Psoas muscle (tissue), 8 donors: ENCODE measurements around the gene USE1. TPM values are rescaled to one million over a fixed set of nuclear protein-coding genes. Genes with fewer than 3 reads are reported as not detected.

ENCODE experiments used
- ATAC-seq, 4 donors: fragments of 200-7000 bp; cut with Tn5 transposase; one replicate each; pipeline ENCODE4 v1.9.1; 2020; ENCODE audit warnings: moderate library complexity in 3 of 4, mild to moderate bottlenecking in 2 of 4
- DNase-seq, 2 donors: peaks; one replicate each; pipeline ENCODE4 v3.0.0-alpha.2; 2020
- H3K27ac ChIP-seq: fragments of 200-600 bp; one replicate; pipeline ENCODE4 v1.8.0; 2022
- H3K27me3 ChIP-seq, 3 donors: fragments of 200-600 bp in 1 of 3; one replicate each; pipeline versions ENCODE4 v1.6.1 to v1.8.0; 2013 to 2022; ENCODE audit warnings: low read length in 2 of 3, mild to moderate bottlenecking in 2 of 3, moderate library complexity in 1 of 3; ENCODE audit not compliant: insufficient read depth in 3 of 3
- H3K36me3 ChIP-seq, 2 donors: fragments of 200-600 bp in 1 of 2; one replicate each; pipeline versions ENCODE4 v1.6.1 to v1.8.0; 2013 to 2022; ENCODE audit warnings: low read depth in 1 of 2, mild to moderate bottlenecking in 1 of 2, moderate library complexity in 1 of 2; ENCODE audit not compliant: insufficient read depth in 1 of 2
- H3K4me1 ChIP-seq: fragments of 200-600 bp; one replicate; pipeline ENCODE4 v1.8.0; 2022
- H3K4me3 ChIP-seq: fragments of 200-600 bp; one replicate; pipeline ENCODE4 v1.8.0; 2022; ENCODE audit warnings: mild to moderate bottlenecking
- H3K9me3 ChIP-seq: fragments of 200-600 bp; one replicate; pipeline ENCODE4 v1.8.0; 2022
- CTCF ChIP-seq: fragments of 200-600 bp; IDR thresholded peaks from one replicate; pipeline ENCODE4 v1.8.0; 2022; ENCODE audit warnings: antibody characterized with exemption
- WGBS, 3 donors: extraction: QIAGEN DNeasy Blood & Tissue Kit; methylation state at CpG; one replicate each; pipeline versions ENCODE4 v1.1.6 to v1.1.7; 2013; 5-methylcytosine and 5-hydroxymethylcytosine counted together
- intact Hi-C, 2 donors: fragments of 100-400 bp; cut with DNase I; formaldehyde crosslinking; loops; one replicate each; pipeline versions ENCODE4 v1.11.0 to v1.14.2; 2022
- polyA plus RNA-seq, 3 donors: library from polyadenylated mRNA; stranded (reverse); fragments of 200-250 nt; gene quantifications; one replicate each; pipeline ENCODE4 v1.2.3, GENCODE V29; 2013
- total RNA-seq, 4 donors: library from RNA; stranded (reverse); fragmentation: NEBNext Ultra II Directional in 2 of 4; extraction: Animal tissue kit (Norgen Biotek cat#: 25700) in 2 of 4; gene quantifications; one replicate each; pipeline versions ENCODE4 v1.2.1 to v1.2.4, GENCODE V29; 2021 to 2023
- donor health status: healthy with polysubstance abuse.
- donor health status: DM: no; HTN: no; CAD: no; lungs with moderate emphysema.
- donor health status: Bipolar disorder and iron deficiency.
- donor health status: healthy.
- donor health status: DM: yes; HTN: yes; CAD: no.
- donor health status: DM: no; HTN: no; CAD: no.
- donor health status: DM: no; HTN: no; CAD: no.
- donor health status: DM: yes; HTN: yes; CAD: no.

The USE1 gene
- total and polyA plus RNA-seq, 7 donors = 25.5 to 83.0 (median 41.2) TPM

GRCh38 chr19:17200408-17201079 lies 14.6 kb upstream of the USE1 start:
- intact Hi-C loops = loop anchor here (5.0 to 10.0 kb wide), 2 partner anchors 56 to 82 kb away; partner anchors contain the start of gene ANKLE1 (in 1 of the 2)
- ATAC-seq (no peak), DNase-seq (no peak)
- no peaks in the 10 kb centered on the region for H3K27me3 ChIP-seq
- H3K27ac ChIP-seq = no peak overlapping the region
- no peak for TF ChIP-seq CTCF
- H3K36me3 ChIP-seq = peaks cover 0 to 60% of the 10 kb centered on the region in 2 donors
- 86 to 87% (median 86%) methylated on average over 16 of the region's 16 CpGs for WGBS, 3 donors
- no peak overlapping the region for H3K4me3 ChIP-seq
- H3K9me3 ChIP-seq = no peaks in the 10 kb centered on the region
- H3K4me1 ChIP-seq = no peaks in the 10 kb centered on the region

DNA sequence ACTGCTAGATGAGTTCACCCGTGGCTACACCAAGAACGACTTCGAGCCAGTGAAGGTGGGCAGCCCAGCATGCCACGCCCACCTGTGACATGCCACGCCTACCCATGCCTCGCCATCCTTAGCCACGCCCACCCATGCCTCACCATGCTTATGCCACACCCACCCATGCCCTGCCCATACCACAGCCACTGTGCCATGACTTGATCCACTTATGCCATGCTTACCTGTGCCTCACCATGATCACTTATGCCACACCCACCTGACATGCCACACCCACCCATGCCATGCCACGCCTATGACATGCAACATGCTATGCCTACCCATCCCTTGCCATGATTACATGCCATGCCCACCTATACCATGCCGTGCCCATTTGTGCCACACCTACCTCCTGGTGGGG lies 12.9 kb upstream of the USE1 start:
- WGBS, 3 donors = 89 to 95% (median 90%) methylated on average over 9 of the region's 9 CpGs
- Histone ChIP-seq H3K27ac (no peak overlapping the region), H3K36me3 (peaks cover 0 to 67% of the 10 kb centered on the region in 2 donors), H3K9me3 (no peaks in the 10 kb centered on the region), H3K27me3 (no peaks in the 10 kb centered on the region), H3K4me3 (no peak overlapping the region), H3K4me1 (no peaks in the 10 kb centered on the region)
- intact Hi-C loops = loop anchor here (5.0 to 10.0 kb wide), 2 partner anchors 57 to 80 kb away; partner anchors contain the start of gene ANKLE1 (in 1 of the 2)
- ATAC-seq = no peak
- no peak for TF ChIP-seq CTCF
- DNase-seq = no peak

- ATAC-seq = no peak
- 90 to 95% (median 92%) methylated on average over 17 of the region's 17 CpGs for WGBS, 3 donors
Observed at GRCh38 chr19:17202713-17203112, 12.4 kb upstream of the USE1 start.

GRCh38 chr19:17205237-17206140 lies 9.7 kb upstream of the USE1 start:
- no peaks in the 10 kb centered on the region for H3K27me3 ChIP-seq
- DNase-seq (peak in 1 of 2 donors; percentile 76), ATAC-seq (peak in 3 of 4 donors; percentile 54 to 77 (median 75))
- H3K4me1 ChIP-seq = no peaks in the 10 kb centered on the region
- intact Hi-C loops = loop anchor here in 1 of 2 donors (2.0 to 10.0 kb wide), 2 partner anchors 61 to 77 kb away; no protein-coding TSS in a partner anchor
- H3K9me3 ChIP-seq = no peaks in the 10 kb centered on the region
- TF ChIP-seq CTCF = peak; percentile 56
- H3K27ac ChIP-seq = no peak overlapping the region
- no peak overlapping the region for H3K4me3 ChIP-seq
- H3K36me3 ChIP-seq = peaks cover 0 to 45% of the 10 kb centered on the region in 2 donors
- WGBS, 3 donors = 79 to 84% (median 84%) methylated on average over 26 to 27 of the region's 27 CpGs

More at GRCh38 chr19:17202713-17203112, 12.4 kb upstream of the USE1 start:
- Histone ChIP-seq H3K27ac (no peak overlapping the region), H3K9me3 (no peaks in the 10 kb centered on the region), H3K27me3 (no peaks in the 10 kb centered on the region), H3K36me3 (peaks cover 0 to 63% of the 10 kb centered on the region in 2 donors), H3K4me1 (no peaks in the 10 kb centered on the region), H3K4me3 (no peak overlapping the region)
- intact Hi-C loops = loop anchor here (5.0 to 10.0 kb wide), 2 partner anchors 58 to 80 kb away; partner anchors contain the start of gene ANKLE1 (in 1 of the 2)
- TF ChIP-seq CTCF = no peak
- no peak for DNase-seq
